GM23248 (cell line): ENCODE data around the gene HNRNPA1.

ENCODE experiments used
- EZH2 ChIP-seq: fragments of 200-600 bp; sonication (generic); IDR thresholded peaks from 2 replicates; pipeline ENCODE4 v1.6.1; 2018; ENCODE audit warnings: antibody characterized with exemption, mild to moderate bottlenecking; ENCODE audit not compliant: insufficient read depth, poor library complexity, severe bottlenecking
- EZH2phosphoT487 ChIP-seq: fragments of 200-600 bp; sonication (generic); IDR thresholded peaks from 2 replicates; pipeline ENCODE4 v1.6.1; 2018; ENCODE audit warnings: antibody characterized with exemption, moderate library complexity, mild to moderate bottlenecking, low read depth; ENCODE audit not compliant: insufficient read depth

DNA sequence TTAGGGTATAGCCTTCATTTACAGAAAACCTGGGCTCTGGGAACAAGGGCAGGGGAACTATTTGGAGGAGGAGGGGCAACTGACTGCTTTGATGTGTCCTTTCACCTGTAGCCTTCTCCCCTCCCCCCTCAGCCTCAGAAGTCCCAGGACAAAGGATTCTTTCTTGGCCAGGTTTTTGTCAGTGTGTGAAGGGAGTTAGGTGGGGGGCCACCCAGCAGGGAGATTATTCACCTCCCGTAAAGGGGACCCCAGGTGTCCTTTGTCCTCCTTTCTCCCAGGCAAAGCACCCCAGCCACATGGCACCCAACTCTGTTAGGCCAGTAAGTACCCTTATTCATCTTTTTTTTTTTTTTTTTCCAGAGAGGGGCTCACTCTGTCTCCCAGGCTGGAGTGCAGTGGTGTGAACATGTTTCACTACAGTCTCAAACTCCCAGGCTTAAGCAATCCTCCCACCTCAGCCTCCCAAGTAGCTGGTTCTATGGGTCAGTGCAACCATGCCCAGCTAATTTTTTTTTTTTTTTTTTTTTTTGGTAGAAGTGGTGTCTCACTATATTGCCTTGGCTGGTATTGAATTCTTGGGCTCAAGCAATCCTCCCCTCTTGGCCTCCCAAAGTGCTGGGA lies 21.0 kb downstream of the HNRNPA1 start:
- TF ChIP-seq EZH2 (no peak), EZH2phosphoT487 (no peak)
